ENCODE data around the gene CARNS1.
"Not testable (repeated sequence)": the region's sequence is repeated elsewhere in the genome, so short reads cannot be mapped to it uniquely, and the experiment has no call there.

CARNS1 gene

GRCh38 chr11:67397536-67397935, 17.9 kb upstream of the CARNS1 start:
- DNase-seq: no peak

- DNase-seq: no peak
Observed at GRCh38 chr11:67397986-67398660, 17.4 kb upstream of the CARNS1 start.

- DNase-seq: no peak
Observed at GRCh38 chr11:67398661-67399563, 16.6 kb upstream of the CARNS1 start.

- no peak for DNase-seq
Observed at GRCh38 chr11:67400251-67400941, 15.1 kb upstream of the CARNS1 start.

- DNase-seq: no peak
Observed at GRCh38 chr11:67400942-67401494, 14.5 kb upstream of the CARNS1 start.

- DNase-seq: peak; percentile 88
Observed at GRCh38 chr11:67401495-67402191, 13.8 kb upstream of the CARNS1 start, which contains the start of gene PPP1CA. PPP1CA (minus strand) TSS chr11:67401858; CDS start chr11:67401782, 76 bp downstream.

GRCh38 chr11:67402192-67402839, 13.2 kb upstream of the CARNS1 start:
- not testable (repeated sequence) for DNase-seq

- not testable (repeated sequence) for DNase-seq
Observed at GRCh38 chr11:67403085-67403484, 12.4 kb upstream of the CARNS1 start.

- no peak for DNase-seq
Observed at GRCh38 chr11:67404515-67405195, 10.8 kb upstream of the CARNS1 start.

GRCh38 chr11:67405196-67405567, 10.3 kb upstream of the CARNS1 start:
- no peak for DNase-seq

GRCh38 chr11:67405688-67406339, 9.7 kb upstream of the CARNS1 start:
- no peak for DNase-seq

GRCh38 chr11:67406420-67406968, 9.0 kb upstream of the CARNS1 start:
- DNase-seq: no peak

GRCh38 chr11:67406969-67407687, 8.3 kb upstream of the CARNS1 start:
- no peak for DNase-seq

GRCh38 chr11:67407688-67408163, 7.8 kb upstream of the CARNS1 start:
- no peak for DNase-seq

GRCh38 chr11:67408437-67409200, 6.9 kb upstream of the CARNS1 start:
- DNase-seq: no peak

GRCh38 chr11:67409261-67409666, 6.2 kb upstream of the CARNS1 start:
- DNase-seq: peak; percentile 70

- DNase-seq: no peak
Observed at GRCh38 chr11:67409781-67410368, 5.6 kb upstream of the CARNS1 start.

- no peak for DNase-seq
Observed at GRCh38 chr11:67410369-67410831, 5.1 kb upstream of the CARNS1 start.

Measured in GDM1 (cell line).